ENCODE results near the gene CA11. TPM values are rescaled to one million over a fixed set of nuclear protein-coding genes. Genes with fewer than 3 reads are reported as not detected.

The CA11 gene
- total RNA-seq, 1 donor from 2014 or later = 9.5 TPM

- no peaks in the 10 kb centered on the region for H3K27me3 ChIP-seq
- H3K27ac ChIP-seq = peak overlapping the region; percentile 93
- intact Hi-C loops (cut with DNase I) = no loop called here
- peaks cover 27% of the 10 kb centered on the region for H3K4me1 ChIP-seq
- peaks cover 30% of the 10 kb centered on the region for H3K36me3 ChIP-seq
- no peak for DNase-seq
- no peaks in the 10 kb centered on the region for H3K9me3 ChIP-seq
- TF ChIP-seq CTCF (IDR thresholded peaks at IDR 0.05) = no peak
- peak overlapping the region; percentile 90 for H3K4me3 ChIP-seq
- no peak for ATAC-seq
Measured at GRCh38 chr19:48617146-48617937, 28.6 kb downstream of the CA11 start.

- no peak for TF ChIP-seq CTCF (IDR thresholded peaks at IDR 0.05)
- H3K4me3 ChIP-seq = peak overlapping the region; percentile 90
- no peak for ATAC-seq
Measured at GRCh38 chr19:48616491-48617056, 29.4 kb downstream of the CA11 start.

GRCh38 chr19:48616041-48616436, 29.9 kb downstream of the CA11 start:
- DNase-seq (no peak), ATAC-seq (no peak)
- Histone ChIP-seq H3K4me1 (peaks cover 27% of the 10 kb centered on the region), H3K36me3 (peaks cover 30% of the 10 kb centered on the region), H3K4me3 (no peak overlapping the region), H3K27ac (peak overlapping the region; percentile 65), H3K27me3 (no peaks in the 10 kb centered on the region), H3K9me3 (no peaks in the 10 kb centered on the region)
- TF ChIP-seq CTCF (IDR thresholded peaks at IDR 0.05) = no peak
- intact Hi-C loops (cut with DNase I) = no loop called here

More at GRCh38 chr19:48616491-48617056, 29.4 kb downstream of the CA11 start:
- Histone ChIP-seq H3K9me3 (no peaks in the 10 kb centered on the region), H3K27me3 (no peaks in the 10 kb centered on the region), H3K4me1 (peaks cover 27% of the 10 kb centered on the region), H3K36me3 (peaks cover 30% of the 10 kb centered on the region), H3K27ac (peak overlapping the region; percentile 11)
- DNase-seq = no peak
- intact Hi-C loops (cut with DNase I) = no loop called here

- no peak for TF ChIP-seq CTCF (IDR thresholded peaks at IDR 0.05)
- DNase-seq (no peak), ATAC-seq (no peak)
- H3K9me3 ChIP-seq = no peaks in the 10 kb centered on the region
- peaks cover 27% of the 10 kb centered on the region for H3K4me1 ChIP-seq
- H3K27me3 ChIP-seq = no peaks in the 10 kb centered on the region
- H3K4me3 ChIP-seq = no peak overlapping the region
- peaks cover 30% of the 10 kb centered on the region for H3K36me3 ChIP-seq
- intact Hi-C loops (cut with DNase I) = no loop called here
- H3K27ac ChIP-seq = peak overlapping the region; percentile 65
Measured at GRCh38 chr19:48615231-48616040, 30.6 kb downstream of the CA11 start.

GRCh38 chr19:48614436-48615230, 31.4 kb downstream of the CA11 start, which contains the start of gene FAM83E:
TSS of gene FAM83E (minus strand) at chr19:48615076. CDS start at chr19:48613372, 1,704 bp downstream.
- no peak for TF ChIP-seq CTCF (IDR thresholded peaks at IDR 0.05)
- peak; percentile 73 for ATAC-seq
- H3K36me3 ChIP-seq = peaks cover 30% of the 10 kb centered on the region
- peak within 1 kb of the TSS; percentile 42 for H3K4me3 ChIP-seq
- H3K4me1 ChIP-seq = peaks cover 27% of the 10 kb centered on the region
- H3K27me3 ChIP-seq = no peaks in the 10 kb centered on the region
- no peaks in the 10 kb centered on the region for H3K9me3 ChIP-seq
- intact Hi-C loops (cut with DNase I) = no loop called here
- H3K27ac ChIP-seq = peak within 1 kb of the TSS; percentile 79
- peak; percentile 94 for DNase-seq

Data from upper lobe of right lung (tissue), 1 donor.